Effector CD4-positive, alpha-beta T cell (primary cell): ENCODE results near the gene NTN1.

Experiments used
- DNase-seq: peaks from one replicate; pipeline ENCODE4 v3.0.0-alpha.2; 2020

NTN1 gene

GRCh38 chr17:9220398-9221146 is 199.3 kb downstream of the NTN1 start:
- no peak for DNase-seq

- no peak for DNase-seq
Measured at GRCh38 chr17:9221147-9221921, 200.0 kb downstream of the NTN1 start.

- no peak for DNase-seq
Measured at GRCh38 chr17:9221922-9222180, 200.5 kb downstream of the NTN1 start.

- DNase-seq, result no peak
Measured at GRCh38 chr17:9223531-9223930, 202.2 kb downstream of the NTN1 start.

- DNase-seq, result no peak
Measured at GRCh38 chr17:9224485-9224884, 203.2 kb downstream of the NTN1 start.

- DNase-seq, result no peak
Measured at GRCh38 chr17:9225305-9226101, 204.2 kb downstream of the NTN1 start.

- DNase-seq, result no peak
Measured at GRCh38 chr17:9226130-9226793, 205.0 kb downstream of the NTN1 start.

- DNase-seq, result no peak
Measured at GRCh38 chr17:9226794-9227135, 205.5 kb downstream of the NTN1 start.

GRCh38 chr17:9227819-9228407 is 206.6 kb downstream of the NTN1 start:
- DNase-seq, result no peak

GRCh38 chr17:9228408-9229159 is 207.3 kb downstream of the NTN1 start:
- DNase-seq, result no peak

GRCh38 chr17:9229160-9229825 is 208.0 kb downstream of the NTN1 start:
- no peak for DNase-seq

- DNase-seq, result no peak
Measured at GRCh38 chr17:9229826-9230201, 208.5 kb downstream of the NTN1 start.

GRCh38 chr17:9230346-9230745 is 209.0 kb downstream of the NTN1 start:
- no peak for DNase-seq

- no peak for DNase-seq
Measured at GRCh38 chr17:9230861-9231260, 209.6 kb downstream of the NTN1 start.

GRCh38 chr17:9231449-9232154 is 210.3 kb downstream of the NTN1 start:
- no peak for DNase-seq

- no peak for DNase-seq
Measured at GRCh38 chr17:9232155-9232475, 210.8 kb downstream of the NTN1 start.

GRCh38 chr17:9232591-9233270 is 211.4 kb downstream of the NTN1 start:
- DNase-seq, result no peak

GRCh38 chr17:9233271-9233599 is 211.9 kb downstream of the NTN1 start:
- no peak for DNase-seq

- no peak for DNase-seq
Measured at GRCh38 chr17:9233761-9234160, 212.5 kb downstream of the NTN1 start.

- DNase-seq, result no peak
Measured at GRCh38 chr17:9234389-9234945, 213.2 kb downstream of the NTN1 start.
